ENCODE measurements around the gene S100B.
"Not testable (repeated sequence)": the region's sequence is repeated elsewhere in the genome, so short reads cannot be mapped to it uniquely, and the experiment has no call there.

Gene S100B

GRCh38 chr21:46604975-46605766 lies at the start of gene S100B:
Gene S100B (minus strand): TSS chr21:46605082. CDS start chr21:46602415, 2,667 bp downstream.
- DNase-seq, result peak; percentile 11

- DNase-seq, result no peak
These were observed 46.2 kb upstream of the S100B start for GRCh38 chr21:46651121-46651520.

GRCh38 chr21:46650476-46651098 lies 45.7 kb upstream of the S100B start:
- DNase-seq, result no peak

DNA sequence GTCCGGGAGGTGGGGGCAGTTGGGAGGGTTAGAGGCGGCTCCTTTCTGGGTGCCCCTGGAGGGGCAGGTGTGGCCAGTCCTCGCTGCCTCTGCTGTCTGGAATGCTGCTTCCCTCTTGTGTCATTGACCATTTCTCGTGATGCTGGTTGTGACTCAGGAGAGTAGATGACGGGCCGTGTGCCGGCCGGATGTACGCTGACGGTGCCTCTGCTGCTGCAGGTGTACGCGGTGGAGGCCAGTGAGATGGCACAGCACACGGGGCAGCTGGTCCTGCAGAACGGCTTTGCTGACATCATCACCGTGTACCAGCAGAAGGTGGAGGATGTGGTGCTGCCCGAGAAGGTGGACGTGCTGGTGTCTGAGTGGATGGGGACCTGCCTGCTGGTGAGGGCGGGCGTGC lies 44.5 kb upstream of the S100B start:
- DNase-seq, result no peak

DNA sequence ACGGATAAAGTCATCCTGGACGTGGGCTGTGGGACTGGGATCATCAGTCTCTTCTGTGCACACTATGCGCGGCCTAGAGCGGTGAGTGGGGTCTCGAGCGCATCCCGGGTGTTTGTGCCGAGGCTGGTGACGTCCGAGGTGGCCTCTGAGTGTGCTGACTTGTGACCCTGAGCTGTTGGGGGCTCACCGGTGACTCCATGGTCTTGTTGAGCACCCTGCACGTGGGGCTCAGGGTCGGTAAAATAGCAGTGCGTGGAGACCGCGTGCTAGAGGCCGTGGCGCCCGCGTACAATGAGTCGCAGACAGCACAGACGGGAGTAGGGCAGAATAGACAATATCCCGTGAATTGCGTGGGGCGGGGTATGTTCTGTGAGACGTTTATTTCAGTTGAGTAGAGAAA lies 43.7 kb upstream of the S100B start:
- DNase-seq, result no peak

DNA sequence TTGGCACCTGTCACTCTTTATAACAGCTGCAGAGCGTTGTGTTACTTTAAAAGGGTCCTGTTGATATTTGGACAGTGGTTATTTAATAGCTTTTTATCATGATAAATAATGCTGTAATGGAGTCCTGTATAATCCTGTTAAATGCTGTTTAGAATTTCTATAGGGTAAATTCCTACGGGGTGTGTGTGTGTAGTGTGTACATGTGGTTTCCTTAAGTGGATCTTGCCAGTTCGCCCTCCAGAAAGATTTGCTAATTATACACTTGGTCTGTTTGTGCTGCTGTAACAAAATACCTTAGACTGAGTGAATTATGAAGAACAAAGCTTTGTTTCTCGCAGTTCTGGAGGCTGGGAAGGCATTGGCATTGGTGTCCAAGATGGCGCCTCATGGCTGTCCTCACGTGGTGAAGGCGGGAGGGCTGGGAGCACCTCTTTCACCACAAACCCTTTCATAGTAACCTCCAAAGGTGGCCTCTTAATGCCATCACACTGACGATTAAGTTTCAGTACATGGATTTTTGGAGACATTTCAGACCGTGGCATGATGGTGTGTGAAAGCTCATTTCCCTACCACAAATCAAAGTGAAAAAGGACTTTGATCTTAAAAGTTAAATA lies 41.8 kb upstream of the S100B start:
- DNase-seq, result no peak

- DNase-seq, result no peak
These were observed 41.0 kb upstream of the S100B start for GRCh38 chr21:46645840-46646239.

DNA sequence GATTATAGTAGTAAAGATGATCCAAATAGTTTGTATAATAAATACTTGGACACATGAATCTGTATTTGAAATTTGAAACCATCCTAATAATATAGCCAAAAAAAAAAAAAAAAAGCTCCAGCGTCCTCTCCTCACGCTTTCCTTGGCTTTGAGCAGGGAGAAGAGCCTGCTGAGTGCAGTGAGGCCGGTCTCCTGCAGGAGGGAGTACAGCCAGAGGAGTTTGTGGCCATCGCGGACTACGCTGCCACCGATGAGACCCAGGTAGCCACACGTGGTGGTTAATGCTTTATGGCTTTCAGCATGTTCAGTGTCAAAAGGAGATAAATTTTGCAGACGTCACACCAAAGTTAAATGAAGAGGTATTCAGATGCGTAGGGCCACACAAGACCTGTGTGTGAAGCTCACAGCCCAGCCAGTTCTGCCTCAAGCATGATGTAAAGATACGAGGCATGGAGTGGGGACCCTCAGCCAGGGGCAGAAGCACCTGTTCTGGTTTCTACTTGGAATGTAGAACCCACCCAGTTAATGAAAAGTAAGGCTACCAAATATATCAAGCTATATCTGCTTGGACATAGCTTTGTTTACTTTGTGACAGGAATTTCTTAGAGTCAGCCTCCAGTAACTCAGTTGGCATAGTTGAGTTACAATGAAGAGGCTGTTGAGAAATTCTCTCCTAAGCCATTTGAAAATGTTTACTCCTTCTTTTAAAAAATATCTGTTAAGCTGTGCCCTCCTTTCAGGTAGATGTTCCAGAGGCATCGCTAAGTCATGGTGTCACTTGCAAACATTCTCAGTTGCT lies 38.7 kb upstream of the S100B start:
- no peak for DNase-seq

- no peak for DNase-seq
These were observed 36.8 kb upstream of the S100B start for GRCh38 chr21:46641656-46642055.

DNA sequence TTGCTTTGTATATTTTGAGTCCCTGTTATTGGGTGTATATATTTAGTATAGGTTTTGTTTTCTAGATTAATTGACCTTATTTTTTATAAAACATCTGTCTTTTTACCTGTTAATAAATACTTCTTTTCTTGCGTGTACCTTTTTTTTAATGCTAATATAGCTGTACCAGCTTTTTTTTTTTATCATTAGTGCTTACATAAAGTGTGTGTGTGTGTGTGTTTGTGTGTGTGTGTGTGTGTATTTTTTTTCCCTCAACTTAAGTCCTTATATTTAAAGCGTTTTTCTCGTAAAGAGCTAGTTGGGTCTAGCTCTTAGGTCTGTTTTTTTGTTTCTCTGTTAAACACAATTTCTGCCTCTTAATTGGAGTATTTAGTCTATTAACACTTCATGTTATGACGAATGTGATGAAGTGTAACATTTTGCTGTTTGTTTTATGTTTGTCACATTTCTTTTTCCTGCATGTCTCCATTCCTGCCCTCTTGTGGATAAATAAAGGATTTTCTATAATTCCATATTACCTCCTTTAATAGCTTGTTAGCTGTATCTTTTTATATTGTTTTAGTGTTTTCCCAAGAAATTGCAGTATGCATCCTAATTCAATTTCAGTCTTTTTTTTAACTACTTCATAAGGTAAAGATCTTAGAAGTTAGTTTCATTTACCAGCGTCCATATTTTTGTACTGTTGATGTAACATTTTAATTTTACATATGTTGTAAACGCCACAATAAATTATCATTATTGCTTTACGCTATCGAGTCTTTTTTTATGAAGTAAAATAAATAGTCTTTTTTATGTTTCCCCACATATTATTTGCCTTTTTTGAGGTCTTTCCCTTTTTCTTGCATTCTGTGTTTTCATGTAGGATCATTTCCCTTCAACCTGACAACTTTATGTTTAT lies 34.9 kb upstream of the S100B start:
- DNase-seq, result peak; percentile 66

- peak; percentile 70 for DNase-seq
These were observed 33.3 kb upstream of the S100B start for GRCh38 chr21:46637952-46638746.

DNA sequence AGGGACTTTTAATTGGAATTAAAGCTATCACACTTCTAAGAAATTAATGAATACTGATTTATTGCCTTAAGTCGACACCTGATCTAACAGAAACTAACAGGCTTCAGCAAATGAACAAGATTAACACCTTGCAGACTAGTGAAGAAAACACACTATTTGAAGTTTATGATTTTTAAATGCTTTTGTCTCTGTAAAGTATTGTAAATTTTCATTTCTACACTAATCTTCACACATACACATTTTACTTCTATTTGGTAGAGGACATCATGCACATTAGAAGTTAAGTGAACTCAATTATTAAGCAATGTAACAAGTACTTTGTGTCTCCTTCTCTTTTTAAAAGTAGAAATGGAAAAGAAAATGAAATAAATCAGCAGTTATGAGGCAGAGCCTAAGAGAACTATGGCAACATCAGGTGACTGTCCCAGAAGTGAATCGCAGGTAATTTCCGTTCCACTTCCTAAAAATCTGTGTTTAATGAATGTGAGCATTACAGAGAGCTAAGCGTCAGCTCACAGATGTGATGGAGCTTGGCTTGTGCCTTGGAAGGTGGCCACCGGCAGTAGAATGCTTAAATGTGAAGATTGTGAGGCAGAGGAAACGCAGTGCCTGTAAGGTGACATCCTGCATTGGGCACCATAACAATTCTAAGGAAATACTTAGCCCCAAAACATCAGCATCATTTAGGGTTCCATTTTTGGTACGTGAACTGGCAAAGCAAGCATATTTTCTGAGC lies 31.8 kb upstream of the S100B start:
- DNase-seq, result no peak

DNA sequence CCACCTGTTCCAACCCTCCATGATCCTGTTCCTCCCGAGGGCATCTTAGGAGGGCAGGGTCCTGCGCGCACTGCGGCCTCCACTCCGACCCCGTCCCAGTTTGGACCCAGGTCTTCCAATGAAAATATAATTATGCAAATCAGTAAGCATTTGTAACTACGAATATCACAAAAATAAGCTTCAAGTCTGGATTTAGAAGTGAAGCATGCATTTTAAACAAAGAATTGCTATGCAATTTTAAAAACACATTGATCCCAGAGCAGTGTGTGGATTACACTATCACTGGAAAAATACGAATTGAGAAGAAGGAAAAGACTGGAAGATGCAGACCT lies 31.3 kb upstream of the S100B start:
- no peak for DNase-seq

DNA sequence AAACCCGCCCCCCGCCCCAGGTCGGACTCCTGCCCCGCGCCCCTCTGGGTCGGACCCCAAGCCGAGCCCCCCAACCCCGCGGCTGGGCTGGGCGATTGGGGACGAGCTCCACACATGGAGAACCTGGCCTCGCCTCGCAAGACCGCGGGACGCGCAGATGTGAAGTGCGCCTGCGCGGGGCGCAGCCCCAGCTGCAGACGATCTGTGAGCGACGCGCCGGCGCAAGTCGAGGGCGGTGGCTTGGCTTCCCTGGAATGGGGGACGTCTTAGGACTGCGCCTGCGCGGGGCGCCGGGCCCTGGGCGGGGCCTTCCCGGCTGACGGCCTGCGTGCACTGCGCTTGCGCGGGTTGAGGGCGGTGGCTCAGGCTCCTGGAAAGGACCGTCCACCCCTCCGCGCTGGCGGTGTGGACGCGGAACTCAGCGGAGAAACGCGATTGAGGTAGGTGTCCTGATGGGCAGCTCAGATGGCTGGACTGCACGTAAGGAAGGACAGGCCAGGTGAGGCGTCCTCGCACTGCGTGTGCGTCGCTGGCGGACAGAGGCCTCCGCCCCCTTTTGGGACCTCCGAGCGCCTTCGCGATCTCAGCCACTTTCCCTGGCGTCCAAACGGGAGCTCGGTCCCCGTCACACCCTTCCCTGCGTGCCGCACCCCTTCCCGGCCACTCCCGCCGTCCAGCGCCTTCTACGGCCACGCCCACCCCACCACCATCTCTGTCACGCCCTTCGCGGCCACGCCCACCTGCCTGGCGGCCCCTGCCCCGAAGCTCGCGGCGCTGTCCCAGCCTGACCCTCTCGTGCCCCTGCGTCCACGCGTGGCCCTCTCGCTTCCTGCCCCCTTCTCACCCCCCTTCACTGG lies 30.7 kb upstream of the S100B start, which contains the start of gene PRMT2:
Gene PRMT2 (plus strand): TSS at position 351 of the 857 bp plus-strand sequence. CDS start 1,278 bp downstream, outside the sequence.
- DNase-seq, result peak; percentile 97

DNA sequence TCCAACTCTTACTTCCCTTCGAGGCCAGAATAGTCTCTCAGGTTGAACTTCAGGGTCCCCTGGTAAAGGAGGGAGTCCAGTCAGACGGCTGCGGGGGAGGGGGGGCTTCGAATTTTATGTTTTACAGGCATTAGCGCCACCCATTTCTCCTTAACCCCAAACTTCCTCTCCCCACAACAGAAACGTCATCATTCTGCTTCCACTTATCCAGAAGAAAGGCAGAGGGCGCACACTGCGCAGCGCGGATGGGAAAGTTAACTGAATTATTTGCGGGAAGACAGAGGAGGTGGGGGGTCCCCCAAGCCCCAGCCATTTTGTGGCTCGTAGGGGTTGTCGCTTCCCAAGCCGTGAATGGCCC lies 30.1 kb upstream of the S100B start:
- DNase-seq, result peak; percentile 88

GRCh38 chr21:46634427-46634826 lies 29.5 kb upstream of the S100B start:
- no peak for DNase-seq

DNA sequence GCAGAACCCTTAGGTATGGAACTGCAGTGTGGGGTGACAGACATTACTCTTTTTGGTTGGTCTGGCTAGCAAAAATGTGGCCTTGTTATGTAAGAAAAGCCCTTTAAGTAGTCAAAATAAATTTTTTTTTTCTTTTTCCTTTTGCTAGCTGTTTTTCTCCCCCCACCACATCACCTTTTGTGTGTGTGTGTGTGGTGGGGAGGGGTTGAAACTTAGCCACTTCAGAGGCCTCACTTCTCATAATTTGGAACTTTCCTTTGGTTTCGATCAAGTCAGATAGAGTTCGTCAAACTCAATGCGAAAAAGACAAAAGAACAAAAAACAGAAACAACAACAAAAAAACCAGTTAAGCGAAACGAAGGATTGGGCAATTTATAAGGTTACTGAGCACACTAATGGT lies 28.7 kb upstream of the S100B start:
- DNase-seq, result no peak

GRCh38 chr21:46630915-46631314 lies 26.0 kb upstream of the S100B start:
- DNase-seq, result not testable (repeated sequence)

DNA sequence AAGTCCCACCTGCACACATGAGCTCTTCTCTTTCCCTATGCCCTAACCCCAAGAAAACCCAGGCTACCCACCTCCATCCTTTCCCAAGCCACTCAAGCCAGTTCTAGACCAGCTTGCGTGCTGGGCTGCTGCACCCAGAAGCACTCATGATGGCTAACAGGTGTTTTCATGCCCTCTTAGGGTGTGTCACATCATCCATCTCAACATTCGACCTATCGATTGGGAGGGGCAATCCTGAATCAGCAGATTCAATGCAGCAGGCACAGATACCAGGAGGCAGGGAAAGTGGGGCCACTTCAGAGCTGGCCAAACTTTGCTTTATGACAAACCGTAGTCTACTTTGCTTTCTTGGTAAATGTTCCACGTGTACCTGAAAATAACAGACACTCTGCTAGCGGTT lies 24.0 kb upstream of the S100B start:
- DNase-seq, result no peak

DNA sequence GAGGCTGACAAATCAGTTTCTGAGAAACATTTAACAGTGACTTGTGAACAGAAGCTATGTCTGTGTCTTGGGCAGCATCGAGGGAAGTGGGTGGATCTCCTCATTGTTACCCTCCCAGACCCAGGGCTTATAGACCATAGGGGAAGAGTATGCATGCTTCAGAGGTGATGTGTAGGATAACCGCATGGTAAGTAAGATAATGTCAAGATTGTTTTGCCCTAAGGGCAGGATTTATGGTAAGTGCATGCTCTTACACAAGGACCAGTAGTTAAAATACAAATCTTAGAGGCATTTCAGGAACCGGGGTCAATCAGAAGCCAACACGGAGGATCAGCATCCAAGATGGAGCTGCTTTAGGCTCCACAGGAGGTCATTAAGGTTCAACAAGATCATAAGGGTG lies 22.8 kb upstream of the S100B start:
- DNase-seq, result no peak
